ENCODE measurements around the gene RGMA.

The RGMA gene

GRCh38 chr15:93070551-93071296 is 18.3 kb downstream of the RGMA start:
- Mint-ChIP-seq H3K36me3 (ENCODE audit: low read depth) (peaks cover 13% of the 10 kb centered on the region), H3K27me3 (ENCODE audit: low read depth) (peaks cover 14% of the 10 kb centered on the region), H3K4me3 (peak overlapping the region; percentile 94 to 95 (median 94)), H3K9me3 (no peaks in the 10 kb centered on the region), H3K27ac (peak overlapping the region; percentile 92 to 98 (median 97)), H3K4me1 (peaks cover 77% of the 10 kb centered on the region)
- no peak for TF ChIP-seq CTCF (IDR thresholded peaks at IDR 0.05; ENCODE audit: unreplicated experiment in 3 of 3)

GRCh38 chr15:93070132-93070531 is 18.9 kb downstream of the RGMA start:
- Mint-ChIP-seq H3K27me3 (ENCODE audit: low read depth) (peaks cover 11% of the 10 kb centered on the region), H3K27ac (peak overlapping the region; percentile 92 to 98 (median 97)), H3K9me3 (no peaks in the 10 kb centered on the region), H3K4me3 (peak overlapping the region; percentile 94 to 95 (median 94)), H3K4me1 (peaks cover 75% of the 10 kb centered on the region), H3K36me3 (ENCODE audit: low read depth) (peaks cover 16% of the 10 kb centered on the region)
- no peak for TF ChIP-seq CTCF (IDR thresholded peaks at IDR 0.05; ENCODE audit: unreplicated experiment in 3 of 3)

GRCh38 chr15:93068581-93069199 is 20.3 kb downstream of the RGMA start:
- H3K27ac Mint-ChIP-seq = peak overlapping the region; percentile 28 to 59 (median 33)
- peak overlapping the region in 2 of 3 experiments; percentile 52 to 53 for H3K4me3 Mint-ChIP-seq

GRCh38 chr15:93067649-93068085 is 21.3 kb downstream of the RGMA start:
- peaks cover 24% of the 10 kb centered on the region for H3K36me3 Mint-ChIP-seq (ENCODE audit: low read depth)
- no peaks in the 10 kb centered on the region for H3K9me3 Mint-ChIP-seq
- peaks cover 79% of the 10 kb centered on the region for H3K4me1 Mint-ChIP-seq
- TF ChIP-seq CTCF (IDR thresholded peaks at IDR 0.05; ENCODE audit: unreplicated experiment in 3 of 3) = no peak
- H3K27ac Mint-ChIP-seq = peak overlapping the region in 2 of 3 experiments; percentile 55 to 73
- peak overlapping the region in 1 of 3 experiments; percentile 57 for H3K4me3 Mint-ChIP-seq
- H3K27me3 Mint-ChIP-seq (ENCODE audit: low read depth) = peaks cover 6% of the 10 kb centered on the region

More at GRCh38 chr15:93068581-93069199, 20.3 kb downstream of the RGMA start:
- Mint-ChIP-seq H3K27me3 (ENCODE audit: low read depth) (peaks cover 7% of the 10 kb centered on the region), H3K4me1 (peaks cover 74% of the 10 kb centered on the region), H3K36me3 (ENCODE audit: low read depth) (peaks cover 24% of the 10 kb centered on the region), H3K9me3 (no peaks in the 10 kb centered on the region)
- no peak for TF ChIP-seq CTCF (IDR thresholded peaks at IDR 0.05; ENCODE audit: unreplicated experiment in 3 of 3)

GRCh38 chr15:93066834-93067648 is 22.0 kb downstream of the RGMA start:
- Mint-ChIP-seq H3K27ac (peak overlapping the region; percentile 40 to 73 (median 55)), H3K9me3 (no peaks in the 10 kb centered on the region), H3K27me3 (ENCODE audit: low read depth) (peaks cover 6% of the 10 kb centered on the region), H3K4me1 (peaks cover 83% of the 10 kb centered on the region), H3K36me3 (ENCODE audit: low read depth) (peaks cover 24% of the 10 kb centered on the region), H3K4me3 (peak overlapping the region in 1 of 3 experiments; percentile 57)
- TF ChIP-seq CTCF (IDR thresholded peaks at IDR 0.05; ENCODE audit: unreplicated experiment in 3 of 3) = no peak

Data from nephron (organoid).